ENCODE results near the gene SPAG4.

The SPAG4 gene

GRCh38 chr20:35600176-35600992 is 15.2 kb upstream of the SPAG4 start:
- DNase-seq (ENCODE audit: low spot score) = no peak

GRCh38 chr20:35600993-35601973 is 14.3 kb upstream of the SPAG4 start:
- peak; percentile 88 for DNase-seq (ENCODE audit: low spot score)

- no peak for DNase-seq (ENCODE audit: low spot score)
Measured at GRCh38 chr20:35601990-35602389, 13.6 kb upstream of the SPAG4 start.

GRCh38 chr20:35602851-35603495 is 12.7 kb upstream of the SPAG4 start:
- no peak for DNase-seq (ENCODE audit: low spot score)

GRCh38 chr20:35603695-35604448 is 11.8 kb upstream of the SPAG4 start:
- DNase-seq (ENCODE audit: low spot score) = no peak

- DNase-seq (ENCODE audit: low spot score) = peak; percentile 75
Measured at GRCh38 chr20:35604449-35604747, 11.2 kb upstream of the SPAG4 start.

GRCh38 chr20:35606127-35606526 is 9.5 kb upstream of the SPAG4 start:
- DNase-seq (ENCODE audit: low spot score) = no peak

- DNase-seq (ENCODE audit: low spot score) = no peak
Measured at GRCh38 chr20:35607003-35607735, 8.5 kb upstream of the SPAG4 start.

GRCh38 chr20:35610833-35611427 is 4.7 kb upstream of the SPAG4 start:
- DNase-seq (ENCODE audit: low spot score) = no peak

- no peak for DNase-seq (ENCODE audit: low spot score)
Measured at GRCh38 chr20:35611482-35611881, 4.1 kb upstream of the SPAG4 start.

- DNase-seq (ENCODE audit: low spot score) = peak; percentile 95
Measured at GRCh38 chr20:35616465-35617396, 1.1 kb downstream of the SPAG4 start.

- peak; percentile 95 for DNase-seq (ENCODE audit: low spot score)
Measured at GRCh38 chr20:35617397-35618262, 2.0 kb downstream of the SPAG4 start.

- no peak for DNase-seq (ENCODE audit: low spot score)
Measured at GRCh38 chr20:35618263-35619131, 2.9 kb downstream of the SPAG4 start.

- DNase-seq (ENCODE audit: low spot score) = peak; percentile 99
Measured at GRCh38 chr20:35619196-35620095, 3.8 kb downstream of the SPAG4 start.

GRCh38 chr20:35620818-35621559 is 5.4 kb downstream of the SPAG4 start:
- DNase-seq (ENCODE audit: low spot score) = no peak

GRCh38 chr20:35621560-35621946 is 5.9 kb downstream of the SPAG4 start:
- no peak for DNase-seq (ENCODE audit: low spot score)

Measured in HuH-7 (cell line).